ENCODE results near the gene NFRKB. TPM values are rescaled to one million over a fixed set of nuclear protein-coding genes. Genes with fewer than 3 reads are reported as not detected.

NFRKB gene
- total RNA-seq, 1 experiment from 2014 or later = 27.4 TPM

- no peaks in the 10 kb centered on the region for H4K20me1 ChIP-seq (ENCODE audit: insufficient read depth)
- no peaks in the 10 kb centered on the region for H3K27me3 ChIP-seq (ENCODE audit: insufficient read depth, low read length)
- ChIA-PET POLR2A (no interaction called here), CTCF (no interaction called here), RAD21 (ENCODE audit: low non-redundant PET in 1 of 2, low total read pairs in 2 of 2, uncharacterized antibody in 2 of 2, unreplicated experiment in 2 of 2) (no interaction called here)
- ATAC-seq = no peak
- no peaks in the 10 kb centered on the region for H3K36me3 ChIP-seq (ENCODE audit: control insufficient read depth in 1 of 2, insufficient read depth in 2 of 2, low read length in 2 of 2)
- H3K9me2 ChIP-seq (ENCODE audit: insufficient read depth) = no peaks in the 10 kb centered on the region
- H3K4me2 ChIP-seq (ENCODE audit: low read length) = no peak overlapping the region
- H3K4me1 ChIP-seq (ENCODE audit: control insufficient read depth in 1 of 2, insufficient read depth in 2 of 2, low read length in 2 of 2) = peaks cover 0 to 10% of the 10 kb centered on the region in 2 experiments; a peak in 1 of 4 replicates
- intact Hi-C loops (cut with micrococcal nuclease) = no loop called here
- no peaks in the 10 kb centered on the region for H3K79me2 ChIP-seq (ENCODE audit: insufficient read depth, low read length)
- TF ChIP-seq TCF7L2 (IDR thresholded peaks at IDR 0.05; ENCODE audit: borderline replicate concordance, extremely low read depth, insufficient read depth, insufficient read length) = no peak
- TF ChIP-seq, protein P1, sequence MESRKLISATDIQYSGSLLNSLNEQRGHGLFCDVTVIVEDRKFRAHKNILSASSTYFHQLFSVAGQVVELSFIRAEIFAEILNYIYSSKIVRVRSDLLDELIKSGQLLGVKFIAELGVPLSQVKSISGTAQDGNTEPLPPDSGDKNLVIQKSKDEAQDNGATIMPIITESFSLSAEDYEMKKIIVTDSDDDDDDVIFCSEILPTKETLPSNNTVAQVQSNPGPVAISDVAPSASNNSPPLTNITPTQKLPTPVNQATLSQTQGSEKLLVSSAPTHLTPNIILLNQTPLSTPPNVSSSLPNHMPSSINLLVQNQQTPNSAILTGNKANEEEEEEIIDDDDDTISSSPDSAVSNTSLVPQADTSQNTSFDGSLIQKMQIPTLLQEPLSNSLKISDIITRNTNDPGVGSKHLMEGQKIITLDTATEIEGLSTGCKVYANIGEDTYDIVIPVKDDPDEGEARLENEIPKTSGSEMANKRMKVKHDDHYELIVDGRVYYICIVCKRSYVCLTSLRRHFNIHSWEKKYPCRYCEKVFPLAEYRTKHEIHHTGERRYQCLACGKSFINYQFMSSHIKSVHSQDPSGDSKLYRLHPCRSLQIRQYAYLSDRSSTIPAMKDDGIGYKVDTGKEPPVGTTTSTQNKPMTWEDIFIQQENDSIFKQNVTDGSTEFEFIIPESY (IDR thresholded peaks at IDR 0.05; ENCODE audit: extremely low read depth, insufficient replicate concordance, low read length) = no peak
- TF ChIP-seq EGR1 (IDR thresholded peaks at IDR 0.05; ENCODE audit: low read depth) = no peak
- no peak for TF ChIP-seq SP1 (IDR thresholded peaks at IDR 0.05; ENCODE audit: low read depth)
- no peak for TF ChIP-seq ZNF274 (IDR thresholded peaks at IDR 0.05; ENCODE audit: low read depth, low read length)
- TF ChIP-seq, protein P2, sequence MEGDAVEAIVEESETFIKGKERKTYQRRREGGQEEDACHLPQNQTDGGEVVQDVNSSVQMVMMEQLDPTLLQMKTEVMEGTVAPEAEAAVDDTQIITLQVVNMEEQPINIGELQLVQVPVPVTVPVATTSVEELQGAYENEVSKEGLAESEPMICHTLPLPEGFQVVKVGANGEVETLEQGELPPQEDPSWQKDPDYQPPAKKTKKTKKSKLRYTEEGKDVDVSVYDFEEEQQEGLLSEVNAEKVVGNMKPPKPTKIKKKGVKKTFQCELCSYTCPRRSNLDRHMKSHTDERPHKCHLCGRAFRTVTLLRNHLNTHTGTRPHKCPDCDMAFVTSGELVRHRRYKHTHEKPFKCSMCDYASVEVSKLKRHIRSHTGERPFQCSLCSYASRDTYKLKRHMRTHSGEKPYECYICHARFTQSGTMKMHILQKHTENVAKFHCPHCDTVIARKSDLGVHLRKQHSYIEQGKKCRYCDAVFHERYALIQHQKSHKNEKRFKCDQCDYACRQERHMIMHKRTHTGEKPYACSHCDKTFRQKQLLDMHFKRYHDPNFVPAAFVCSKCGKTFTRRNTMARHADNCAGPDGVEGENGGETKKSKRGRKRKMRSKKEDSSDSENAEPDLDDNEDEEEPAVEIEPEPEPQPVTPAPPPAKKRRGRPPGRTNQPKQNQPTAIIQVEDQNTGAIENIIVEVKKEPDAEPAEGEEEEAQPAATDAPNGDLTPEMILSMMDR (IDR thresholded peaks at IDR 0.05 in 2 of 3, conservative IDR thresholded peaks at IDR 0.05 in 1 of 3; ENCODE audit: borderline replicate concordance in 1 of 3, insufficient read depth in 1 of 3, low read depth in 2 of 3, low read length in 2 of 3) = no peak
- no peak for TF ChIP-seq JUND (IDR thresholded peaks at IDR 0.05)
- TF ChIP-seq RAD21 (IDR thresholded peaks at IDR 0.05; ENCODE audit: low read depth) = no peak
- no peak for TF ChIP-seq SRF (IDR thresholded peaks at IDR 0.05; ENCODE audit: low read depth)
- TF ChIP-seq EZH2 (IDR thresholded peaks at IDR 0.05) = no peak
- TF ChIP-seq POLR2A (IDR thresholded peaks at IDR 0.05; ENCODE audit: borderline replicate concordance, extremely low read depth, insufficient read depth, insufficient read length) = no peak
- no peak for TF ChIP-seq ELF1 (IDR thresholded peaks at IDR 0.05; ENCODE audit: borderline replicate concordance, low read depth)
- no peak for TF ChIP-seq EZH2phosphoT487 (IDR thresholded peaks at IDR 0.05; ENCODE audit: borderline replicate concordance)
- no peak for TF ChIP-seq FOSL1 (IDR thresholded peaks at IDR 0.05; ENCODE audit: low read depth)
- no peak for TF ChIP-seq CEBPB (IDR thresholded peaks at IDR 0.05; ENCODE audit: low read depth)
- H3K9ac ChIP-seq (ENCODE audit: low read length) = no peak overlapping the region
- no peak overlapping the region for H3K27ac ChIP-seq (ENCODE audit: low read depth, low read length)
- BruUV-seq (replicated peaks) = no TSS peak
- H3K4me3 ChIP-seq (replicated peaks in 1 of 2; ENCODE audit: low read depth in 1 of 2, low read length in 2 of 2) = no peak overlapping the region
- DNase-seq (ENCODE audit: low read depth, low spot score) = no peak
- H3K9me3 ChIP-seq (ENCODE audit: control insufficient read depth in 1 of 2, insufficient read depth in 1 of 2, low read depth in 1 of 2, low read length in 2 of 2) = no peaks in the 10 kb centered on the region
- no peak overlapping the region for H2AFZ ChIP-seq (ENCODE audit: low read depth, low read length, poor library complexity, severe bottlenecking)
These were observed 35.4 kb upstream of the NFRKB start for GRCh38 chr11:129930743-129931142.
